Measurements from ENCODE around the gene MRRF.
"Not testable (repeated sequence)": the region's sequence is repeated elsewhere in the genome, so short reads cannot be mapped to it uniquely, and the experiment has no call there.

The MRRF gene

DNA sequence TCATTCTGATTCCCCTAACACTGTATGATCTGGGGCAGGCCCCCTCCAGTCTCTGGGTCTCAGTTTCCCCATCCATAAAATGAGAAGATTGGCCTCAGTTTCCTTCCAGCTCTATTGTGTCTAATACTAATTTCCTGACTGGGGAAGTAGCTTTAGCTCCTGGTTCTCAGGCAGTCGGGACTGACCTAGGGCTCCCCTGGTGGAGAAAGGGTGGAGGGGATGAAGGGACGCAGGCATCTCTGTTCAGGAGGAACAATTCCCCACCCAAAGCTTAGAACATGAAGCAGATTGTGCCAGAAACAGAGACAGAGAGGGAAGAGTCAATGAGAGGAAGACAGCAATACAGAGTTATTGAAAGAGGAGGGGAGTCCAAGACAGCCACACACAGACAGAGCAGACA is 91.9 kb downstream of the MRRF start:
- no peak for DNase-seq (ENCODE audit: low read depth)

DNA sequence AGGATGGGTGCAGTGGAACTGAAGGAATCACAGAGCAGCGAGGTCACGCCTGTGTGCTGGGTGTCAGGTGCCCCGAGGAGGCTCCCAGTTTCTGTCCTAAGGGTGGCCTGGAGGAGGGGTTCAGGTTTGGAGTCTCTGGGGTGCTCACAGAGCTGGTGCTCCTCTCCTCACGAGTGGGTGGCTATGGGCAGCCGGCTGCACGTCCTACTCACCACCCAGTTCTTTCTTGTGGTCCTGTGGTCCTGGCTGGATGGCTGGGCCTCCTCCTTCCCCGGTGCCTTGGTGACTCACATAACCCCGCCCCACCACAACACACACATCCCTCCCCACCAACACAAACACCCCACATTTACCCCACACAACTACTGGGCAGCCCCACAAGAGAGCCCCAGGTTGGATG is 96.2 kb downstream of the MRRF start:
- DNase-seq (ENCODE audit: low read depth): no peak

GRCh38 chr9:122363131-122363530 is 98.4 kb downstream of the MRRF start:
- DNase-seq (ENCODE audit: low read depth): not testable (repeated sequence)

- no peak for DNase-seq (ENCODE audit: low read depth)
These were observed 99.6 kb downstream of the MRRF start for GRCh38 chr9:122364117-122364782.

DNA sequence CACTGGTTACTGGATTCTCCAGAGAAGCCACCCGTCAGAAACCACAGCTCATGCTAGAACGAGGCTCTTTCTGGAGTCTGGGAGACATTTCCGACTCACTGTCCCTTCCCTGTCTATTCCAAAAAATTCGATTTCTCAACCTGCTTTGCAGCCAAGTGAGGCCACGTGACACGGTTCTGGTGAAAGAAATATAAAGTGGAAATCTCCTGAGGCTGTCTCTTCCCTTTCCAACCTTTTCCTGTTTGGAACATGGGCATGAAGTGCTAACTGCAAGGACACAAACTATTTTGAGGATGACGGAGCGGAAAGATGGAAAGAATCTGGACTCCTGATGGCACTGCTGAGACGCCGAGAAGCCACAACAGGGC is 100.1 kb downstream of the MRRF start:
- DNase-seq (ENCODE audit: low read depth): no peak

- no peak for DNase-seq (ENCODE audit: low read depth)
These were observed 101.5 kb downstream of the MRRF start for GRCh38 chr9:122366074-122366660.

GRCh38 chr9:122367065-122367464 is 102.4 kb downstream of the MRRF start:
- no peak for DNase-seq (ENCODE audit: low read depth)

DNA sequence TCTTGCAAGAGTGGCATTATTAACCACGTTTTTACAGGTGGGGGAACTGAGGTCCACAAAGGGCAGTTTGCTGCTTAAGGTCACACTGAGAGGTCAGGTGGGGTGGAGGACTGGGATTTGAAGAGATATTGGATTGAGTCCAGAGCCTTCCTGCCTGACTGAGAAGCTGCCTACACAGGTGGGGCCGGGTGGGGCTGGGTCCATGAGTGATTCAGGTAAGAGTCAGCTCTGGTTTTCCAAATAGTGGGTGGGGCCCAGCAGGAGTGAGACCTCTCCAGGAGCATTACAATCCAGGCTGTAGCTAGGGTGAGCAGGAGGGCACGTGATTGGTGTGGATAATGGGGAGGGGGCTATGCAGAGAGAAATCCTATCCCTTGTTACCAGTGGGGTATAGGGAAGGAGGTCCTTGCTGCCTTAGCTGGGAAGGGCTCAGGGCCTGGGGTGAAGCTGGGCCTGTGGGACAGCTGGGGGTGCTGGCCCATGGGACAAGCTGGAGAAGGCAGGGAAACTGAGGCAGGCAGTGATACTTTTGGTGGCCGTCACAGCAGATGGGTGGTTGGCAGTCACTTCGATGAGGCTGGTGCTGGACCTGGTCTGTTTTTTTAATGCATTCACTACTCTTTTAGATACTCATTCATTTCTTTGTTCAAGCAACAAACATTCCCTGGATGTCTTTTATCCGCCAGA is 103.2 kb downstream of the MRRF start:
- no peak for DNase-seq (ENCODE audit: low read depth)

DNA sequence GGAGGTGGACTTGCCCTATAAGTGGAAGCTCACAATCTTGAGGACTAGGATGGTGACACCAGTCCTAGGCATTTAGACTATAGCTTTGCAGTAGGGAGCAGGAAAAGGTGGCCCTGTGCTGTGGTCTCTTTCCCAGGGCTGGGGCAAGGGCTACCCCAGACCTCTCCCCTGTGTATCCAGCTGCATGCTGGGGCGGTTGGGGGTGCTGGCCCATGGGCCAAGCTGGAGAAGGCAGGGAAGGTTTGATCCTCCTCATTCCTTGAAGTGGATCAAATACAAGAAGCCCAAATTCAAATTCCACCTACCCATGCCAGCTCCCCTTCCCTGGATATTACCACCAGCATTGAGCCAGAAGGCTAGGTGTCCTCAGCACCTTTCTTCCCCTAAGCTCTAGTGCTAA is 104.0 kb downstream of the MRRF start:
- no peak for DNase-seq (ENCODE audit: low read depth)

DNA sequence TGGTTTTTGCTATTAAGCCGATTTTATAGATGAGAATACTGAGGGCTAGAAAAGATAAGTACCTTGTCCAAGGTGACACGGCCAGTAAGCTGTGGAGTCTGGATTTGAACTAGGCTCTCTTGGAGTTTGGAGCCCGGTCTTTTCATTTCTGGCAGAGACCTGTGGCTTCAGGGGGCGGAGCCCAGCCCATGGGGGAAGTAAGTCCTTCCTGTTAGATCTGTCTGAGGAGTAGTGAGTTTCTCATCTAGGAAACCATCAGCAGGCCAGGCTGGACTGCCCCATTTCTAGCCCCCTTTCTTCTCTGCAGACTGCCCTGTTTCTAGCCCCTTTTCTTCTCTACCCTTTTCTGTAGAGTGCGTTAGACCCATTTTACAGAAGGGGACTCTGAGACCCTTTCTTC is 105.6 kb downstream of the MRRF start:
- no peak for DNase-seq (ENCODE audit: low read depth)

GRCh38 chr9:122370869-122371755 is 106.4 kb downstream of the MRRF start, which contains the start of gene PTGS1:
TSS of gene PTGS1 (plus strand) at chr9:122371024. CDS start at chr9:122371085, 61 bp downstream.
- DNase-seq (ENCODE audit: low read depth): peak; percentile 72

- DNase-seq (ENCODE audit: low read depth): no peak
These were observed 107.2 kb downstream of the MRRF start for GRCh38 chr9:122371846-122372245.

- DNase-seq (ENCODE audit: low read depth): no peak
These were observed 108.5 kb downstream of the MRRF start for GRCh38 chr9:122372856-122373845.

DNA sequence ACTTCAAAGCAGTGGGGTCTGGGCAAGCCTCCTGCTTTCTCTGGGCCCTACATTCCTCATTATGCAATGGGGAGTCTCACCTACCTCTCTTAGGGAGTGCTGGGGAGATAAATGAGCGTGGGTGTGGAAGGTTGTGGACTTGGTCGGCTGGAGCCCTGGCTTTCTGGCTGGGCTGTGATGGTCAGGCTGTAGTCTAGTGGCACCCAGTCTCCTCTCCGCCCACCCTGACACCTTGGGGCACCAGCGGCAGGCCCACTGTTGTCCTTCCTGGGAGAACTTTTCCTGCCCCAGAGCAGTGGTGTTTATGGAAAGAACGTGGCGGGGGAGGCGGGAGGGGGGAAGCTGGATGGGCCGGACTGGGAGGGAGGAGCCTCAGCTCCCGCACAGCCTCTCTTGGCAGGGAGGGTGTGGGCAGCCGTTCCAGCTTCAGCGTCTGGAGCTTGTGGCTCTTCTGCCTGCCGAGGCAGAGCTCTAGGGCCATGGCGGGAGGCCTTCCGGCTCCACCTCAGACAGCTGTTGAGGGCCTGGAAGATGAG is 110.3 kb downstream of the MRRF start:
- no peak for DNase-seq (ENCODE audit: low read depth)

DNA sequence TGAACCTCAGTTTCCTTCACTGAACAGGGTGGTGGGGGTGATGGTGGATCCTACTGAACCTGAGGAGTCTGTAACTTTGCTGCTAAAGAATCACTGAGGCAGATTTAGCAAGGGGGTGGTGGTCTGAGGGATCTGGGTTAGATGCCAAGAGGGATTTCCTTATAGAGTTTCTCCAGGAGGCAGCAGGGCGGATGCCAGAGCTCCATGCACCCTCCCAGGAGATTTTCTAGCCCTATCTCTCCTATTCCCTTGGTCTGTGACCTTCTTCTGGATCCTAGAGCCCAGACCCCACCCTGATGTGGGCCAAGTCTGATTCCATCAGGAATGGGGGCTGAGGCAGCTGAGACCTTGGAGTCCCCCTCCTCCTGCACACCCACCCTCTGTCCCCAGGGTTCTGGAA is 112.1 kb downstream of the MRRF start:
- no peak for DNase-seq (ENCODE audit: low read depth)

DNA sequence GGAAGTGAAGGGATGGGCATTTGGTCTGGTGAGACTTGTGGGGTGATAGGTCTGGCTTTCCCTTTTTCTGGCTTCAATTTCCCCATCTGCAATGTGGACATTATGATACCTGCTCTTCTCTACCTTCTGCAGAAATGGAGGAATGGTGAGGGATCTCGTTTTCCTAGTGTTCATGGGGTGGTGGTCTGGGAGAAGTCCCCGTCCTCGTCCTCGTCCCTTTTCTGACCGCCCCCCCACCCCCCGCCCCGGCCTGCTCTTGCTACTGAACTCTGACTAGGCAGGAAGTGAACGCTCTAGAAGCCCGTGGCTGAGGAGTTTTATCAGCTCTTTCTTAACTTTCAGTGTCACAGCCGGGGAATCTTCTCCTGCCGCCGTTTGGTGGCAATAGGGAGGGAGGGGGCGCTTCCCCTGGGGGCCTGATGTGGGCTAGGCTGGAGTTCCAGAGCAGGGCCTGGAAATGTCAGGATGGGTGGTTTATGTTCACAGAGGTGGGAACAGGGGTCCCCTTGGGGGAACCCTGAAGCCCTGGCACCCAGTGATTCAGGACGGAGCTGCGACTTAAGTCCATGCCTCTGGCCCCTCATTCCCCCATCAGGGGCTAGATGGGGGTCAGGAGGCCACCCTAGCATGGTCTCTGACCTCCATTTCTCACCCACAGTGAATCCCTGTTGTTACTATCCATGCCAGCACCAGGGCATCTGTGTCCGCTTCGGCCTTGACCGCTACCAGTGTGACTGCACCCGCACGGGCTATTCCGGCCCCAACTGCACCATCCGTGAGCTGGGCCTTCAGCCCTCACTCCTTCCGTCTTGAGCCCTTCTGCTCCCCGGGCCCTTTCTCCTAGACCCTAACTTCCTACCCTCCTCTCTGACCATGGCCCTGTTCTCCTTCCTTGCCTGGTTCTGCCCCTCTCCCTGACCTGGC is 112.8 kb downstream of the MRRF start:
- no peak for DNase-seq (ENCODE audit: low read depth)

DNA sequence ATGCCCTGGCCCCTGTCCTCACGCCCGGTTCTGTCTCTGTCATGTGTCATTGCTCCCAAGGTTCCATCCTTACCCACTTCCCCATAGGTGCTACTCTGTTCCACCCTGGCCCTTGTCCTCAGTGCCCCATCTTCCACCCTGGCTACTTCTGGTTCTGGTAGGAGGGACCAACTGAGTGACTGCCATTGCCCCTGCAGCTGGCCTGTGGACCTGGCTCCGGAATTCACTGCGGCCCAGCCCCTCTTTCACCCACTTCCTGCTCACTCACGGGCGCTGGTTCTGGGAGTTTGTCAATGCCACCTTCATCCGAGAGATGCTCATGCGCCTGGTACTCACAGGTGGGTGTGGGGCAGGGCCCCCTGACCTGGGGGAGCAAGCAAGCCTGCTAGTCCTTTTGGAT is 113.6 kb downstream of the MRRF start:
- no peak for DNase-seq (ENCODE audit: low read depth)

DNA sequence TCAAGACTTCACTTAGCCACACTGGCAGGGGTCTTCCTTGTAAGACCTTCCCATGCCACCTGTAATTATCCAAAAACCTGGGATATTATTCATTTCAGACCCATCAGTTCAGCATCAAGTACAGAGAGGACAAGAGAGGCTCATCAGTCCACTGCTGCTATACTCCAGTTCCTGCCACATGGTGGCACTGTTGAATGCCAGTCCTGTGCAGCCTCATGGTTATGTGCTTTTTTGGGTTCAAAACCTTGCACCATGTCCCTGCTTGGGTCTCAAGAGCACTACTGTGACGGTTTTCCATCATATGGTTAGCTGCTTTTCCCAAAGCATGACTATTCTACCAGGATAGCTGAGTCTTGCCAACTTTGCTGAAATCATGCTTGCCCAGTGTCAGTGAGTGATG is 114.7 kb downstream of the MRRF start:
- DNase-seq (ENCODE audit: low read depth): no peak

DNA sequence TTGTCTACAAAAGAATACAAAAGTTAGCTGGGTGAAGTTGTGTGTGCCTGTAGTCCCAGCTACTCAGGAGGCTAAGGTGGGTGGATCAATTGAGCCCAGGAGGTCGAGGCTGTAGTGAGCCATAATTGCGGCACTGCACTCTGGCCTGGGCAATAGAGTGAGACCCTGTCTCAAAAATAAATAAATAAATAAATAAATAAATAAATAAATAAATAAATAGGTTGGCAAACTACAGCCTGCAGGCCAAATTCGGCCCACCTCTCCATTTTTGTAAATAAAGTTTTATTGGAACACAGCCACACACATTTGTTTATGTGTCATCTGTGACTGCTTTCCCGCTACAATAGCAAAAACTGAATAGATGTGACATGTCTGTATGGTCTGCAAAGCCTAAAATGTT is 115.6 kb downstream of the MRRF start:
- no peak for DNase-seq (ENCODE audit: low read depth)
